ENCODE results near the gene MROH2A.

The MROH2A gene

DNA sequence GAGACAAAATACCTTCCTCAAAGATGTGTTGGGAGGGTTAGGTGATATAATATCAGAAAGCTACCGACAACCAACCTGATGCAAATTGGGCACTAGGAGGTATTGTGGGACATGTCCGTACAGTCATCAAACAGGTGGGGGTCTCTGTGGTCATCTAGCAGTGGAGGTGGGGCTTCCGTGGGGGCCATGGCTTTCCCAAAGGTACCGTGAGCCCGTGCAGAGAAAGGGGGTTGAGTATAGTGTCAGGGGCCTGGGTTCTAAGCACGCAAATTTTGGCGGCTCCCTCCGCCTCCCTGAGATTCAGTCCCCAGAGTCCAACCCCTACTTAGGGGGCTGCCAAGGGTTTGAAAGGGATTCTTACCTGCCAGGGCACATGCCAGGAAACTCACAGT lies 43.6 kb downstream of the MROH2A start:
- DNase-seq: no peak

DNA sequence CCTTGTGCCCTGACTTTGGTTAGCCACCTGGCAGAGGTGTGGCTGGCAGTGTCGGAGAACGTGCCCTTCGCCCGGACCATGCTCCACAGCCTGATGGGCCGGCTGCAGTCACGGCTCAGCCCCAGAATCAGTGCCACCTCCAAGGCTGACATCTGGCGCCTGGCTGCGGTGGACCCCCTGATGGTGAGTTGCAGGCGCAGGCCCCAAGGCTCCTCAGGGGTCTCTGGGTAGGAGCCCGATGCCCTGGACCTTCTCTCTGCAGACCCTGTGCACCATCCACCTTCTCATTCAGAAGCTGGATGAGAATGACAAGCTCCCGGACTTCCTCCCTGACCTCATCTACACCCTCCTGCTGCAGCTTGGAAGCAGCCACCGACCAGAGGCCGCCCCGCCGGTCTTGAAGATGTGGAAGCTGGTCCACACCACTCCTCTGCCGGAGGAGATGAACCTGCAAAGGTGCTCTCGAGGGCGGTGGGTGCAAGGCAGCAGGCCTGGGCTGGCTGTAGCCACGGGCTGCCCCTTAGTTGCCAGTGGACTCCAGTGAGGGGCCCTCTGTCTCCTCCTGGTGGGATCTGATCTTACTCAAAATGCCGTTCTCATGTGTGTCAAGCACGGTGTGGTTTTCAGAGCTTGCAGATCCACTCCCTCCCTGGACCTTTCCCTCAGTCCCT lies 44.1 kb downstream of the MROH2A start:
- no peak for DNase-seq

DNA sequence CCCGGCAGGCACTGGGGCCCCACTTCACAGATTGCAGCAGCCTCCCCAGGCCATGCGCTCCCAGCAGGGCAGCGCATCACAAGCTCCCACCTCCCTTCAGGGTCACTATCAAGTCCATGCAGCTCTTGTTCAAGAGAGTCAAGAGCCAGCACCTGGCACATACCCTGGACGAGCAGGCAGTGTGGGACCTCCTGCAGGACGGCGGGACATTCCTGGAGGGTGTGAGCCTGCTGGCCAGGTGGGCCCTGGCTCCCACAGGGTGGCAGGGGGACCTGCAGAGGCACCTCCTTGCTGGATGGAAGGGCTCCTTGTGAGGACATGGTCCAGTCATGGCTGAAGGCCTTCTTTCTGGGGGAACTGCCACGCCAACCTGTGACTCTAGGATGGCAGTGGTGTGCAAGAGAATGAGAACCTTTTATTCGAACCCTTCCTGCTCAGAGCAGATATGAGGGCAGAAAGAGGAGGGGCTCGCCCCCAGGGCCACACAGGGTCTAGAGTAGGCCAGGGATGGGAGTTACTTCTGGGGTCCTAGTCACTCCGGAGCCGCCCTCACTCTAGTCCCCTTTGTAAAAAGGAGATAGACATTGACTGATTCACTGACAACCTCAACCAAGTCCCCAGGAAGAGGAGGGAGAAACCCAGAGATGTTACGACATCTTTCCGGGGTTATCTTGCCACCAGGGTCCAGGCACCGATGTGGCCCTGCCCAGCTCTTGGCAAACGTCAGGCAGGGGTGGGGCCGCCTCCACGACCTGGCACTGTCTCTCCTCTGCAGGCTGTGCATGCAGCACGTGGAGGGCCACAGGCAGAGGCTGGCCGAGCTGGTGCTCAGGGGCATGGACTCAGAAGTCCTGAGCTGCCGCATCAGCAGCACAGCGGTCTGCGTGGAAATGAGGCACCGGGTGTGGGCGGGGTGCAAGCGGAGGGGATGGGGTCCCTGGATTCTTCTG lies 44.9 kb downstream of the MROH2A start:
- no peak for DNase-seq

DNA sequence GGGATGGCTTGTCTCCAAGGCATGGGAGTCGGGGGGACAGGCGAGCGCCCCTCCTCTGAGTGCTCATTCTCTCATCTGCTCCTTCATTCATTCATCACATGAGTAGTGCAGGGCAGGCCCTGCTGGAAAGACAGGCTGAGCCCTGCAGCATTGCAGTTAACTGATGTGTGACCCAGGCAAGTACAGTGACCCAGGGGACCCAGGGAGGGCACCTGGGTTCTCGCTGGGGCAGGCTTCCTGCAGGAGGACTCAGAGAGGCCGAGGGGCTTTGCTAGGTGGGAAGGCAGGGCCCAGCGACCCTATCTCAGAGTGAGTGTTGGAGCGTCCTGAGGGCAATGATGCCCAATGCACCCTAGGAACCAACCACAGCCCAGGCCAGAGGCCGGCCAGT lies 45.6 kb downstream of the MROH2A start:
- no peak for DNase-seq

DNA sequence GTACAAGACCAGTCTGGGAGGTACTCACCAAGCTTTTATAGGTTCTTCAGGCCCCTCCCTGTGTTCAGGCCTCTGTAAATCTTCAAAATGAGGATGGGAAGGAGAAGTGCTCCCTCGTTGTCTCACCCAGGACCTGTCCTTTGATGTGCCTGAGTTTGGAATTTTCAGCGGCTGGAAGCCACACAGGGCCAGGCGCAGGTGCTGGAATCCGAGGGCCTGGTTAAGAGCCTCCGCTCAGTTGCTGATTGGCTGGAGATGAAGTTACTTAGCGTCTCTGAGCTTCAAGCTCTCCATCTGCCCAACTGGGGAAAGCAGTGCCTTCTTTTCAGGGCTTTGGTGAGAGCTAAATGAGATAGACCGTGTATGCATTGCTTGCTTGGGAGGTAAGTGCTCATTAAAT lies 46.2 kb downstream of the MROH2A start:
- no peak for DNase-seq

DNA sequence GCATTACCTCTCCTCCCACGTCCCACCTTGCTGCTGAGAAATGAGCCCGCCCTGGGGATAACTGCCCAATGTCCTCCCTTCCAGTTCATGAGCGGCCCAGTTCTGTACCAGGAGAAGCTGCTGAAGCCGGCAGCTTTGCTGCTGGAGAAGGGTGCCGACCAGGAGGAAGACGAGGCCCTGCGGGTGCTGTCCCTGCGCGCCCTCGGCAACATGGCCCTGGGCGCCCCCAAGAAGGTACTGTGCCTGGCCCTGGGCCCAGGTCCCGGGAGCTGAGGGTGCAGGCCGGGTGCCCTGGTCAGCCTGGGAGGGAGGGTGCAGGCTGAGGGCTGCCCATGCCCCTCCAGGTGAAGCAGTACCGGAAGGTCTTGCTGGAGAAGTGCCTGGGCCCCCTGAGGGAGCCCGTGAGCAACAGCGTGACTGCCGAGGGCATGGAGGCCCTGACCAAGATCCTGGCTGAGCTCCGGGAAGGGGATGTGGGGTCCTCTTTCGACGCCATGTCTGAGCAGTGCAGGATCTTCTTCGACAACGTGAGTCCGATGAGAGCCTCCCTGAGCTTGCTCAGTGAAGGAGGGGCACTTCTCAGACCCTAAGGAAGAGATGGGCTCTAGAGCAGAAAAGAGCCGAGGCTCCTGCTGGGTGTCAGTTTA lies 50.5 kb downstream of the MROH2A start:
- no peak for DNase-seq

DNA sequence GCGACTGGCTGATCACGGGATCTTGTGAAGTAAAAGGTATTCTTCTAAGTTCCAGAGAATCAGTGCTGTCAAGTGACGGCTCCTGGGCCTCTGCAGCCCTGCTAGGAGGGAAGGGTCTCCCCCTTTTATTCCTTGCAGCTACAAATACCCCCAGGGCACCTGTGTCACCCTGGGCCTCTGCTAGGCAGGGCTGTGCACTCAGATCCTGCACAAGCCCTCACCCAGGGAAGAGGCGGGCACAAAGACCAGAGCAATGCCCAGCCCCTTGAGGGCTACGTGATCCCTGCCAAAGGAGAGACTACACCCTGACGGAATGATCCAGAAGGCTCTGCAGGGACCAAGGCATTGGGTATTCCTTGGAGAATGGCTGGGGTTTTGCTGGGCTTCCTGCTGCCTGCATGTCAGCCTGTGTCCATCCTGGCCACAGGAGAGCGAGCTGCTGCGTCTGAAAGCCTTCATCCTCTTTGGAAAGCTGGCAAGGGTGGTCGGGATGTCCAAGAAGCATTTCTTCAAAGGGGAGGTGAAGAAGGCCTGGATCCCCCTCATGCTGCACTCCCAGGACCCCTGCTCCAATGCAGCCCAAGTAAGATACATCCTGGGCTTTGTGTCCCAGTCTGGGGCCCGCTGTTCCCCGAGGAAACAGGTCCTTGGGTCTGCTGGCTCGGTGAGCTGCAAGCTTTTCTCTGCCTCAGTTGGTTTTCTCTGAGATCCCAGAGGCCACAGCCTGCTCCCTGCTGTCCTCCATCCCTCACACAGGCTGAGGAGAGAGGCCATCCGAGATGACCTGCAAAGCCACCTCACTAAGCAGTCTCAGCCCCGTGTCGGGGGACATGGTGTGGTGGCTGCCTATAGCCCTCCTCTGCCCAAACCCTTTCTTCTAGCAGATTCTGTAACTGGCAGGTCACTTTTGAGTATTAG lies 51.3 kb downstream of the MROH2A start:
- no peak for DNase-seq

DNA sequence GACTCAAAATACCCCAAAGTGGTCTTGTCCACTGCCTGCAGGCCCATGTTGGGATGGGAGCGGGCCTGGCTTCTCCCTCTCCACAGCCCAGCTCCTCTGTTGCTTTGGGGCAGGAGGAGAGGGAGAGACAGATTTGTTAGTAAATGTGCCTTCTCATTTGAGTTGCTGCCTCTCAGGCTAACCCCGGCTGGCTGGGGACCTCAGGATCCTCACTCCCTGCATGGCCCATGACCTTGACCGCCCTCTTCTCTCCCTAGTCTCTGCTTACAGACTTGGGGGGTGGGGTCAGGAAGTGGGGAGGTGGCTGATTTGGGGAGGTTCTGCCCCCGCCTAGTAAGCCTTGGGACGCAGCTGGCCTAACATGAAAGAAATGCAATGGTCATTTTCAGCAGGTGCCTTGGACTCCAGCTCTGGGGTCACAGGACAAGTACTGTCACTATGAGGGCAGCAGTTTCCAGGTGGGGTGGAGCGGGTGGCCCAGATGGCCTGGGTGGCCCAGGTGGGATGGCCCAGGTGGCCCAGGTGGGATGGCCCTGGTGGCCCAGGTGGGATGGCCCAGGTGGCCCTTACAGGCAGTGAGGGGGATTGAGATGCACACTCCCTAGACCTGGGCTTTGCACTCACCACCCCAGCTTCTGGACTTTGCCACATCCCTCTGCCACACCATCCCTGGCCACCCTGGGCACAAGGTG lies 52.1 kb downstream of the MROH2A start:
- DNase-seq: no peak

DNA sequence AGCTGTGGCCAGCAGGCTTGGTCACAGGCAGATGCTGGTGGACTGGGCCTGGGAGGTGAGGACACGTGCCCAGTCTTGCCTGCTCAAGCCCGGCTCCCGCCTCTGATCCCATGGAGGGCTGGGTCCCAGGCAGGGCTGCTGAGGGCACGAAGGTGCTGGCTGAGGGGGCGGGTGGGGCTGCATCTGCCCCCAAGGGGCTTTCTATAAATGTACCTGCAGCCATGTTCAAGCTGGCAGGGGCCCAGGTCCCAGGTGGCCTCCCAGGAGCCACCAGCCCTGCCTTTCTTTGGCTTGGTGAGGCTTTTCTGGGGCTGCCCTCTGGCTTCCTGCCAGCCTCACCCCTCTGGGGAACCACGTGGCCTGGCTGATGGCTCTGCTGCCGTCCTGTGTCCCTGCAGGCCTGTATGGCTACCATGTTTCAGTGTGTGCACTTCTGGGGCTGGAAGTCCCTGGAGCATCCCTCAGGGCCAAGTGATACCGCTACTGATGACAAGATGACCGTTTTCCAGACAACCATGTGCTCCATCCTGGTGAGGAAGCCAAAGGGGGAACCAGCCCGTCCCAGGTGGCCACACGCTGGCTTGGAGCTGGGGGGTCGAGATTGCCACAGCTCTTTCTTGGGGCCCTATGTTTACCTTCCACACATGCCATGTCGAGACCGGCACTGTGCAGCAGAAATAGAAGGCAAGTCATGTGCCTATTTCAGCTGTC lies 53.0 kb downstream of the MROH2A start:
- DNase-seq: no peak

DNA sequence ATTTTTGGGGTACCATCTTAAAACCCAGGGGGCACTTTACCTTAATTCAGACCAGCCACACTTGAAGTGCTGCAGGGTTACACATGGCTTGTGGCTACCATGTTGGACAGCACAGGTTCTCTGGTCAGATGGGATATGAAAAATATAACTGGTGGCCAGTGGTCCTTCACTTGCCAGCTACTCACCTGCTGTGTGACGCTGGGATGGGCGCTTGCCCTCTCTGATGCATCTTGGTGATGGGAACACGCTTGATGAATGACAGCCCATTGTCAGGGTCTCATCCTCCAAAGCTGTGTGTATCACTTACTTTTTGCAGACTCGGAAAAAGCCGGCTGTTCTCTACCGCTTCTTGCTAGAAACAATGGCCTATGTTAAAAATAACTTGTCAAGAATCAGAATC lies 53.7 kb downstream of the MROH2A start:
- DNase-seq: no peak

DNA sequence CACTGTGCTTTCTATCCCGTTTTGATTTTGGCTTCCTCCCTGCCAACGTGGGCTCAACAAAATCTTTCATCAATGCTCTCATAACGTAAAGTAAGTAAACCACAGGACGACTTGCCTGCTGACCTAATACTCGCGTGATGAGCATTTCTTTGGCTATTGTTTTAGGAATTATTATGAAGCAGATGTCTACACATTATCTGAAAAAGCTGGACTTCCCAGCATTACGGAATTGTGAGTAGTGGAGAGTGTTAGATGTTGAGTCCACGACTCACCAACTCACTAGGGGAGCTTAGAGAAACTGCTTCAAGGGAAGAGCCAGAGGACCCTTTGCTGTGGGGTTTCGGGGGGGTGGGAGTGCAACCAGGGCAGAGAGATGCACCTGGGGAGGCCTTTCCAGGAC lies 54.3 kb downstream of the MROH2A start:
- no peak for DNase-seq

DNA sequence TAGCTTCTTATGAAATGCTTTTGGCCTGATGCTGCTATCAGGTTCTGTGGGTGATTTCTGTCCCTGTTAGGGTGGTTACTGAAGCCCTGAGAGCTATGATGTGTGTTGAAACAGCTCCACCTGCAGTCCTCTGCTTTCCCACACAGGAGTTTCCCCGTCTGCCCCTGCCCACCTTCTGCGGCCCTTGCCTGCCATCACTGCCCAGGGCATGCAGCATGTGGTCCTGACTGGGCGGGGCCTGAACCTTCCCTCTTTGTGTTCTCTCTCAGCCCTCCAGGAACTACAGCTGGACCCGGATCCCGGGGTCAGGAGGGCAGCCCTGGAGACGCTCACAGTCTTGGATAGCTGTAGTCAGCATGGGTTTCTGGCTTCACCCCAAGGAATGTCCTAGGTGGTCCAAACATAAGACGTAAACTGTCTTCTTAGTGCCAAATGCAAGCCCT lies 54.8 kb downstream of the MROH2A start:
- no peak for DNase-seq

DNA sequence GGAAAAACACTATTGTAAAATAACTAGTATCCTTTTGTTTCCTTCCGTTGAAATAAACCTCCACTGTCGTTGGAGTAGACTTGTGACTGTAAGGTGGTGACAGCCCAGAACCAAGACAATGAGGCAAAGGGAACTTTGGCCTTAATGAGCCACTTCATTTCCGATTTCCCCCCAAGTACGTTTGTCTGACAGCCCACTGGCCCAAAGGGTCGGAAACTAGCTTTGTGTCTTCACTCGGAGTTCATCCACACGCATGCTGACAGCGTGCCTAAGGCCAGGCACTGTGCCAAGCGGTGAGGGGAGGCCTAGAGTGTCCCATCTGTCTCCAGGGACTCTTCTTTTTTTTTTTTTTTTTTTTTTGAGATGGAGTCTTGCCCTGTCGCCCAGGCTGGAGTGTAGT lies 55.2 kb downstream of the MROH2A start:
- DNase-seq: no peak

DNA sequence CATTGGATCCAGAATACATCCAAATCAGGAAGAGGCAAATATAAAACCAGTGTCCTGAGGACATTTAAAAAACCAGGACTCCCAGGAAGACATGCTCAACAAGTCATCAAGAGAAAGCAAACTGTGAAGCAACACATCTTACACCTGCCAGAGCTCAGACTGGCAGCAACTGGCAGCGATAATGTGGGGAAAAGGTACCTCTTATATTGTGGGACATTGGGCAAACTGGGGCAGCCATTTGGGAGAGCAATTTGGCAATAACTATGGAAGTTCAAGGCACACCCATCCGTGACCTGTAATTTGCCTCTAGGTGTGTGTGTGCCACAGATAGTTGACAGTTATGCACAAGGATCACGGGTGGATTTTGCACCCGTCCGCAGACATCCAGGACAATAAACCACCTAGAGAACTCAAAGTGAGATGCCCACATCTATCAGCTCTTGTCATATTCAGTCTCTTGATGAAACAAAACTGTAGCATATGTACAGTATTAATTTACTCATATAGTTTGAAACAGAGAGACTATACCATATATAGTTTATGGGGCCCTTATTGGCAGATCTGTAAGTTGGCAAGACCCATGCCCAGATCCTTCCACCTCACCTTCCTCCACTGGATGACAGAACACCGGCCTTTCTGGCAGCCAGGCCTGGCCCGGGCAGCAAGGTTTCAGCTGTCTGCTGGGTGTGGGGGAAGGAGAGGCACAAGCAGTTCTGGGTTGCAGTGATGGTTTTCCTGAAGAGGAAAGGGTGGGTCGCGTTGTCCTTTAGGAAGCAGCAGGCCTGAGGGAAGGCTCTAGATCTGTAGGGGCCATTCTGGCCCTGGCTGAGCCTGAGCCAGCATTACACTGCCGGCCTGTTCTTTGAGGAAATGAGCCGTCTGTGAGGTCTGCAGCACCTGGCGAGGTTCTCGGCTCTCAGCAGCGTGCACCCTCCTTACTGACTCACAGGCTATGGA lies 57.4 kb downstream of the MROH2A start:
- no peak for DNase-seq

DNA sequence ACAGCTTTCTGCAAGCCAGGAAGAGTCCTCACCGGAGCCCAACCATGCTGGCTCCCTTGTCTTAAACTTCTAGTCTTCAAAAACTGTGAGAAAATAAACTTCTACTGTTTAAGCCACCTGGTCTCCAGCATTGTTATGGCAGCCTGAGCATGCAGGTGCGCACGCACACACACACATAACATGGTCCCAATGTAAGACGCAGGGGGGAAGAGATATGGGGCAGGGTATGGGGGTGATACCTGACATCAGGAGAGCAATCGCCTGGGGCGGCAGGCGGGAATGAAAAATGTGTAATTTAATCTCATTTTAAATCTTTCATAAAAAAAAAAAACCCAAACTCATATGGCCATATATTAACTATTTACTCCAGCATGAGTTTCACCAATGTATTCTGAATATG lies 58.2 kb downstream of the MROH2A start:
- DNase-seq: no peak

DNA sequence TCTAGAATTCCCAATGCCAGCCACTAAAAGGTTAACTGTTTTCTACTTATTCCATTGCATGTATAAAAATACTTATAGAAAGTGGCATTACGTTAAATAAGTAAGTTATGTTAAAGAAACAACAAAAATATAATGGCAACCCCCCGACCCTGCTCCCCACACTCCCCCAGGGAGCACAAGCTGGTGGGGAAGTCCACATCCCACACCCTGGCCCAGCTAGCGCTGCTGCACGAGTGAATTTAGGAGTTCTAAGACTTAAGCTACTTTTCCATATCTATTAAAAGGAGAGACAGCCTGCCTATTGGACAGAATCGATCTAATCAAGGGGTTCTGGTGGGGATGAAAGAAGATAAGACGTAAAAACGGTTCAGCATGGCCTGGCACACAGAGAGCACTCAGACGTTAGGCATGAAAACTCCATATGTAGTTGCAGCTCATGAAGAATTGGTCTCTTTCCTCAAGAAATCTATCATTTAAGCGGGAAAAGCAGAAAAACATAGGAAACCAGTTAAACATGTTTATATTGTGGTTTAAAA lies 59.6 kb downstream of the MROH2A start:
- DNase-seq: no peak

DNA sequence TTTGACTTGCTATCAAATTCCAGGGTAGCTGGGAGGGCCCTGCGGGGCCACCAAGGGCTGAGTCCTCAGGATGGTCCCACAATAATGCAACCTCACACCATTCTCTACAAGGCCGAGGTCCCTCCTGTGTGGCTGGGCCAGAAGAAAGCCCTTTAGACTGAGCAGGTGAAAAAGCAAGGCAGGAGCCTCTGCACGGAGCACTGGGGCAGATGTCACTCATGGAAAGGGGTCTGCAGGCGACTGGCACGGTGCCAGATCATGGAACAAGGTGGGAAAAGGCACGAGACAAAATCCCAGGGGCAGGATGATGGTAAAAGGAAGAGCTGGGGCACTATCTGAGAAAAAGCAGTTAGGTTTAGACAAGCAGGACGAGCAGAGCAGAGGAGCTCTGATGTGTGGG lies 60.1 kb downstream of the MROH2A start:
- no peak for DNase-seq

DNA sequence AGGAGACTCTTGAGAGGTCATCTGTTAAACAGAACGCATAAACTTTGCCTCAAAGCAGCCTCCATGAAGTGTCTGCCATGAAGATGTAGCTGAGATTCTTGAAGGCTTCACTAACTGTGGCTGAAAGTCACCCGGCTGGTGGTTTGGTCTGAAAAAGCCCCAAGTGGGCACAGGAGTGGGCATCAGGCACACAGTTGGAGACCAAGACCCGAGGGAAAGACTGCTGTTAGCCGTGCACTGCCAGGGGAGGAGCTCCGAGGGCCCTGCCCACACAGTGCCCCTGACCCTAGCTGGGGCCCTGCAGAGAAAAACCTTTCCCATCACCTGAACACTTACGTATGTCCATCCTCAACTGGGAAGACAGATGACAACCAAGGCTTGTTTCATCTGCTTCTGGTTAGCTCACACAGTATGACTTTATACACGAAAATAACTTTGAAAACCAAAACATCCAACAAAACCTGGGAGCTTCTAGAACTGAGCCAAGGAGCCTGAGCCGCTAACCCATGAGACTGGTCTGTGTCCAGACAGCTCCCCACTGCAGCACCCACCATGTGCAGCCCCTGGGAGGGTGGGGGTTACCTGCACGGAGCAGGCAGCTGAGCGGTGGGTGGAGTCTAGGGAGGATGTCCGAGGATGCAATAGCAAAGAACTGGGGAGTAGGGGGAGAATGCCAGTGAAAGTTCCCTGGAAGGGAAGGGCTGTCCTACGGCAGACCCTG lies 60.8 kb downstream of the MROH2A start:
- DNase-seq: no peak

DNA sequence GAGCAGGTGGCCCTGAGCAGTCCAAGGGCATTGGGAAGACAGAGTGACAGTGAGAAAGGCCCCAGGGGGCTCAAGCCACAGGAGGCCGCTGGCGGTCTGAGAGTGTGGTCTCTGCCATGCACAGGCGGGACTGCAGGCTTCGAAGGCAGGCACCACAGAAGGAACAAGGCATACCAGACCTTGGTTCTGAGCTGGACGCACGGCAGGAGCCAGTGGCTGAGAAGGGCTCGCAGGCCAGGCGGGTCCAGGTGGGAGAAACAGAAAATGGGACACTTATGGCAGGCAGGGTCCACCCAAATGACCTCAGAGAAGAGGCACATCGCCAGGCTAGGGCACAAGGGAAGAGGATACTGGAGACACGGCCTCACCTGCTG lies 61.3 kb downstream of the MROH2A start:
- no peak for DNase-seq
